Measurements from ENCODE around the gene NAT16. TPM values are rescaled to one million over a fixed set of nuclear protein-coding genes. Genes with fewer than 3 reads are reported as not detected.
A peak's percentile ranks its signal among the peaks of the same experiment; 100 is the strongest.

NAT16 gene
- total and polyA plus RNA-seq, 2 experiments from 2014 or later, result 0.27 TPM; not detected in 1

GRCh38 chr7:101128040-101128834 lies 51.9 kb downstream of the NAT16 start:
- no peak overlapping the region for H3K4me3 ChIP-seq
- DNase-seq (ENCODE audit: low read depth in 1 of 2, low spot score in 1 of 2), result peak in 1 of 2 donors; percentile 51
- H3K27me3 ChIP-seq, result no peaks in the 10 kb centered on the region
- peaks cover 12% of the 10 kb centered on the region for H3K4me1 ChIP-seq (ENCODE audit: low read depth)
- H3K27ac ChIP-seq, result no peak overlapping the region
- no peaks in the 10 kb centered on the region for H3K36me3 ChIP-seq
- H3K9me3 ChIP-seq (ENCODE audit: low read depth), result no peaks in the 10 kb centered on the region
- TF ChIP-seq, protein P1, sequence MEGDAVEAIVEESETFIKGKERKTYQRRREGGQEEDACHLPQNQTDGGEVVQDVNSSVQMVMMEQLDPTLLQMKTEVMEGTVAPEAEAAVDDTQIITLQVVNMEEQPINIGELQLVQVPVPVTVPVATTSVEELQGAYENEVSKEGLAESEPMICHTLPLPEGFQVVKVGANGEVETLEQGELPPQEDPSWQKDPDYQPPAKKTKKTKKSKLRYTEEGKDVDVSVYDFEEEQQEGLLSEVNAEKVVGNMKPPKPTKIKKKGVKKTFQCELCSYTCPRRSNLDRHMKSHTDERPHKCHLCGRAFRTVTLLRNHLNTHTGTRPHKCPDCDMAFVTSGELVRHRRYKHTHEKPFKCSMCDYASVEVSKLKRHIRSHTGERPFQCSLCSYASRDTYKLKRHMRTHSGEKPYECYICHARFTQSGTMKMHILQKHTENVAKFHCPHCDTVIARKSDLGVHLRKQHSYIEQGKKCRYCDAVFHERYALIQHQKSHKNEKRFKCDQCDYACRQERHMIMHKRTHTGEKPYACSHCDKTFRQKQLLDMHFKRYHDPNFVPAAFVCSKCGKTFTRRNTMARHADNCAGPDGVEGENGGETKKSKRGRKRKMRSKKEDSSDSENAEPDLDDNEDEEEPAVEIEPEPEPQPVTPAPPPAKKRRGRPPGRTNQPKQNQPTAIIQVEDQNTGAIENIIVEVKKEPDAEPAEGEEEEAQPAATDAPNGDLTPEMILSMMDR (IDR thresholded peaks at IDR 0.05; ENCODE audit: low read depth, low read length), result no peak

DNA sequence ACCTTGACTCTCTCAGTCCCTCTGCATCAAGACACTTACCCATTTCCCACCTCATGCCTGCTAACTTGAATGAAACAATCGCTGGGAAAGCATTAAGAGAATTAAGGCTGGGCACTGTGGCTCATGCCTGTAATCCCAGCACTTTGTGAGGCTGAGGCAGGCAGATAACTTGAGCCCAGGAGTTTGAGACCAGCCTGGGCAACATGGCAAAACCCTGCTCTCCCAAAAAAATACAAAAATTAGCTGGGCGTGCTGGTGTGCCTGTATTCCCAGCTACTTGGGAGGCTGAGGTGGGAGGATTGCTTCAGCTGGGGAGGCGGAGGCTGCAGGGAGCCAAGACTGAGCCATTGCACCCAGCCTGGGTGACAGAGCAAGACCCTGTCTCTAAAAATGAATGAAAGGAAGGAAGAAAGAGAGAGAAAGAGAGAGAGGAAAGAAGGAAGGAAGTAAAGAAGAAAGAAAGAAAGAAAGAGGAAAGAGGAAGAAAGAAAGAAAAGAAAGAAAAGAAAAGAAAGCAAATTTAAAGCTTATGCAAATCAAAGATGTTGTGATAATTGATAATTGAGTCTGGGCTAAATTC lies 52.5 kb downstream of the NAT16 start:
- no peaks in the 10 kb centered on the region for H3K27me3 ChIP-seq
- DNase-seq (ENCODE audit: low read depth in 1 of 2, low spot score in 1 of 2), result no peak
- no peaks in the 10 kb centered on the region for H3K9me3 ChIP-seq (ENCODE audit: low read depth)
- peaks cover 19% of the 10 kb centered on the region for H3K4me1 ChIP-seq (ENCODE audit: low read depth)
- H3K36me3 ChIP-seq, result no peaks in the 10 kb centered on the region
- no peak overlapping the region for H3K4me3 ChIP-seq
- TF ChIP-seq, protein P1 (IDR thresholded peaks at IDR 0.05; ENCODE audit: low read depth, low read length), result no peak
- no peak overlapping the region for H3K27ac ChIP-seq

DNA sequence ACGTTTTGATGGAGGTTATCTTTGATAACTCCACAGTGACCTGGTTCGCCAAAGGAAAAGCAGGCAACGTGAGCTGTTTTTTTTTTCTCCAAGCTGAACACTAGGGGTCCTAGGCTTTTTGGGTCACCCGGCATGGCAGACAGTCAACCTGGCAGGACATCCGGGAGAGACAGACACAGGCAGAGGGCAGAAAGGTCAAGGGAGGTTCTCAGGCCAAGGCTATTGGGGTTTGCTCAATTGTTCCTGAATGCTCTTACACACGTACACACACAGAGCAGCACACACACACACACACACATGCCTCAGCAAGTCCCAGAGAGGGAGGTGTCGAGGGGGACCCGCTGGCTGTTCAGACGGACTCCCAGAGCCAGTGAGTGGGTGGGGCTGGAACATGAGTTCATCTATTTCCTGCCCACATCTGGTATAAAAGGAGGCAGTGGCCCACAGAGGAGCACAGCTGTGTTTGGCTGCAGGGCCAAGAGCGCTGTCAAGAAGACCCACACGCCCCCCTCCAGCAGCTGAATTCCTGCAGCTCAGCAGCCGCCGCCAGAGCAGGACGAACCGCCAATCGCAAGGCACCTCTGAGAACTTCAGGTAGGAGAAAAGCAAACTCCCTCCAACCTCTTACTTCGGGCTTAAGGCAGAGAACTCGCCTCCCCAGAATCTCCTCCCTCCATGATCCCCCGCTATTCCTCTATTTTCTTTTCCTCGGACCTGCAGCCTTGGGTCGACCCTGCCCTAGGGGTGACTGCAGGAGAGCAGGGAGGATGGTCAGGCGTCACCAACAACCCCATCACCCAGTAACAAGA lies 53.2 kb downstream of the NAT16 start, which contains the start of gene SERPINE1:
Gene SERPINE1, plus strand, starts transcription at position 454 of the 809 bp plus-strand sequence. CDS start 1,290 bp downstream, outside the sequence.
- Histone ChIP-seq H3K36me3 (no peaks in the 10 kb centered on the region), H3K9me3 (ENCODE audit: low read depth) (no peaks in the 10 kb centered on the region), H3K4me3 (no peak within 1 kb of the TSS), H3K27me3 (no peaks in the 10 kb centered on the region), H3K27ac (peak within 1 kb of the TSS; percentile 21), H3K4me1 (ENCODE audit: low read depth) (peaks cover 26% of the 10 kb centered on the region)
- DNase-seq (ENCODE audit: low read depth in 1 of 2, low spot score in 1 of 2), result peak; percentile 69 to 100
- TF ChIP-seq, protein P1 (IDR thresholded peaks at IDR 0.05; ENCODE audit: low read depth, low read length), result peak; percentile 30

- H3K27me3 ChIP-seq, result no peaks in the 10 kb centered on the region
- peaks cover 33% of the 10 kb centered on the region for H3K4me1 ChIP-seq (ENCODE audit: low read depth)
- TF ChIP-seq, protein P1 (IDR thresholded peaks at IDR 0.05; ENCODE audit: low read depth, low read length), result no peak
- DNase-seq (ENCODE audit: low read depth in 1 of 2, low spot score in 1 of 2), result peak in 1 of 2 donors; percentile 90
- H3K9me3 ChIP-seq (ENCODE audit: low read depth), result no peaks in the 10 kb centered on the region
- no peak overlapping the region for H3K4me3 ChIP-seq
- H3K27ac ChIP-seq, result peak overlapping the region; percentile 21
- H3K36me3 ChIP-seq, result no peaks in the 10 kb centered on the region
Measured at GRCh38 chr7:101125989-101126650, 54.0 kb downstream of the NAT16 start.

Measured in cardiac muscle cell (in vitro differentiated cells and primary cell).